Measurements from ENCODE around the gene PLPP3.

The PLPP3 gene

DNA sequence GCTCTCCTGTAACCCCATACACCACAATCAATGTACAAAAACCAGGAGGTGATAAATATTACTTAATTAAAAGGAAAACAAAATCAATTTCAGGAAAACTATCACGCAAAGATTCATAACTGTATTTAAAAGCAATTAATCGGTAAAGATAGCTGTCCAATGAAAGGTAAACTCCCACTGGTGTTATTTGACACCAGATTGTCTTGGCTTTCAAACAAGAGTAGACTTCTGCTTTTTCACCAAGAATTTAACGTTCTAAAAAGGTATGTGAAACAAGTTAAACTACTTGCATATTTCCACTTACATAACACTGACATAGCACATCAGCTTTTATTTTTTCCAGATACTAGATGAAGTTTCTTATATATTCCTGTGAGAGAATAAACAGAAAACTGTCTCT lies 3.5 kb downstream of the PLPP3 start:
- DNase-seq: no peak

DNA sequence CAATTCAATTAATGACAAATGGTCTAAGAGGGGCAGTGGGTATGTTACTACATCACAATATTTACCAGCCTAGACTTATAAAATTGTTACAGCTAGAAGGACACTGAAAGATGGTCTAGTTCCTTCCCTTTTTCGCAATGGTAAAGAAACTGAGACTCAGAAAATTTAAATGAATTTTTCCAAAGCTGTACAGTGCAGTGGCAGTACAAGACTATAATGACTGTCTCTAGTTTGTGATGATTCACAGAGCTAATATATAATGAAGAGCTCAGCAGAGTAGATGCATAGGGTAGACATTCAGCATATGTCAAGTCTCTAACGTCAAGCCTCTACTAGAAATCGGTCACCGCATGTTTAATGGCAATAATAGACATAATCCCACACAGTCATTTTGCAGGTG lies 4.6 kb downstream of the PLPP3 start:
- DNase-seq: no peak

DNA sequence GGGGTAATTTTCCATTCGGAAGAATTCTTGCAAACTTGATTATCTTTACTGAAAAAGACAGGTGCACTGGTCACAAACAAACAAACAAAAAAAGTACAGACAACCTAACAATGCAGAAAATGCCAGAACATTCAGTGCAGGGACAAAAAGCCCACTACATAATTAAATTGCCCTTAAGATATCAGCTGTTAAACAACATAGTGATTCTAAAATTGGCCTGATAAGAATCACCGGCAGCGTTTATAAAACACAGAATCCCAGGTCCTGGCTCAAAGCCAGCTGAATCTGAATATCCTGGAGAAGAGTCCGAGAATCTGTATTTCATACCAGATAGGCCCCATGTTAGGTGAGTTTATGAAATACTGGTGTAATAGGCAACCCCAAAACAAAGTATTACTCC lies 6.1 kb downstream of the PLPP3 start:
- no peak for DNase-seq

DNA sequence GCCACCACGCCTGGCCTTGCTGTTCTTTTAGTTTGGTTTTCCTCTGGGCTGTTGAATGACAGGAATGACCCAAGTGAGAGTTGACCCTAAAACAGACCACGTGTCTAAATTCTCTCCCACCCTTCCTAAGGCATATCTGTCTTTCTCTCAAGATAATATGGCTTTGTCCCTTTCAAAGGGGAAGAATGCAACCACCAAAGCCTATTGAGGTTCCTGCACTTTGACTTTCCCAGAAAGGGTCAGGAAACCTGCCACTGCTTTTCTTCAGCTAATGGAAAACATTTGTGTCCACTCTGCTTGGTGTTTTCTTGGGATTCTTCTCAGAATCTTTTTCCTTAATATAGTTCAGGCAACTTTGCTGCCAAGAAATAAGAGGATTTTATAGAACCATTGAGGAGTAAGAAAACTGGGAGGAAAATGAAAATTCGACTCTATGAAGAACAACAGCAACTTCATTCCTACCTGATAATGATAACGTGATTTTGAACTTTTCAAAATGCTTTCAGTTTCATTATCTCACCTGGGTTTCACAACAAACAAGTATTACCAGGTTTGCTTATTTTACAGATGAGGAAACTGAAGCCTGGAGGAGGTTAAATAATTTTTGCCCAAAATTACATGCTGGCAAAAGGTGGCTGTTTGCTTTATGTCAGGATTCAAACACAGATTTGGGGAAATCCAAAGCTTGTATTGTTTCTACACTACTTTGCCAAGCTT lies 6.9 kb downstream of the PLPP3 start:
- DNase-seq: no peak

DNA sequence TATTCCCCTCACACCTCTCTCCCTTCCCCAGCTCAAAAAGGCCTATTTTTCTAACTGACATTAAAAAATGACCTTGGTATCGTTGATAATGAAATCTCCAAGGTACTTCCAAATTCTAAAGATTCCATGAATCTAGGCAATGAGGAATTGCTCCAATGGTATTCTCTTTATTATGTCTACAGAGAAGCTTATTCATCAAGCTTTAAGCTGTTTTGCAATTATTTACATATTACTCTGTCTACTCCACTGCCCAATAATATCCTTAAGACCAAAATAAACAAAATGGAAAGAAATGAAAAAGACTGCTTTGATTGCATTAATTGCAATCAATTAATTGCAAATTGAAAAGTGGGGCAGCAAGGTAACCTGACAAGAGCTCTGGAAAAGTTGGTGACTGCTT lies 7.9 kb downstream of the PLPP3 start:
- no peak for DNase-seq

DNA sequence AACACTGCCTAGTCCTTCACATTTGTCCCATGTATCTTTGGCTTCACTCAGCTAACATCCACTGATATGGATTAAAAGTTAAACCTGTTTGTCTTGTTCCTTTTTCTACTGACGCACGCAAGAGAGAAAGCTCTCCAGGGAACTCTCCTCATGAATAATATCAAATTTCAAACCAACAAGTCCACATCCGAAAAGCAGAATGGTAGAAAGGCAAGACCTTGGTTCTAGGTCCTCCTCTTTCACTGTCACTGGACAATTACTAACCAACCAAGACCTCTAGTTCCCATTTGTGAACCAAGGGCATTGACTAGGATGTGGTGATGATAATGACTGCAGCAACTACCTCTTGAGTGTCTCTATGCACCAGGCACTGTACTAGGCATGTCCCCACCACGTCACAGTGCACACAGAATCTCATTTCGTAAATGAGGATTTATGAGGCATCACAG lies 8.4 kb downstream of the PLPP3 start:
- DNase-seq: no peak

DNA sequence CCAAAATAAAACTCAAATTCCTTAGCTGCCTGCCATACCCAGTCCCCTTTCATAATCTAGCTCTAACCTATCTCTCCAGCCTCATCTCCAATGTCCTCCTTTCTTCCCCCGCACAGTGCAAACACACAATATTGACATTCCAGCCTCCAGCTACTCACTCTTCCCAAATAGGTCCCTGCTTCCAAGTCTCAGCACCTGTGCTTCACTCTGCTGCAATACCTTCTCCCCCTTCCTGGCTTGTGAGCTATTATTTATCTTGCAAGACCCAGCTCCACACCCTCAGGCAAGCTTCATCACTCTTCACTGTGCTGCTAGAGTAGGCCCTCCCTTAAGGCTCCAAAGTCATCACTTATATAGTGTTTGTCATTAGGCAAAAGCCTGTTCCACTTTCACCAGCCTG lies 9.7 kb downstream of the PLPP3 start:
- DNase-seq: no peak

DNA sequence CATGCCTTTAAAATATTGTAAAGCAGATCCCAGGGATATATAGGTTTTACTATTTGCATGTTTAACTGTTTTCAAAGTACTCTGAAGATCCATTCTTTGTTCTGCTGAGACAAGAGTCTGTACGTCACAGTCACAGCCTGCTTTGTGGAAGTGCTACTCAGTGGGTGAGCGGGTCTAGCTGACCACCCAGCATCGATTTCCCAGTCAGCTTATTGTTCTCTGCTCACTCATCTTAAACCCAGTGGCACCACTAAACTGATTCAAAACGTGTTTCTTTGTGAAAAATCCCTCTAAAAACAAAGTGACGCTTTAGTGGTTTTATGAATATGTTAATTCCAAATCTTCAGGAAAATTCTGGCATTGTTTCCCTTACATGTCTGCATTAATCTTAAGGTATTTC lies 12.4 kb downstream of the PLPP3 start:
- no peak for DNase-seq

DNA sequence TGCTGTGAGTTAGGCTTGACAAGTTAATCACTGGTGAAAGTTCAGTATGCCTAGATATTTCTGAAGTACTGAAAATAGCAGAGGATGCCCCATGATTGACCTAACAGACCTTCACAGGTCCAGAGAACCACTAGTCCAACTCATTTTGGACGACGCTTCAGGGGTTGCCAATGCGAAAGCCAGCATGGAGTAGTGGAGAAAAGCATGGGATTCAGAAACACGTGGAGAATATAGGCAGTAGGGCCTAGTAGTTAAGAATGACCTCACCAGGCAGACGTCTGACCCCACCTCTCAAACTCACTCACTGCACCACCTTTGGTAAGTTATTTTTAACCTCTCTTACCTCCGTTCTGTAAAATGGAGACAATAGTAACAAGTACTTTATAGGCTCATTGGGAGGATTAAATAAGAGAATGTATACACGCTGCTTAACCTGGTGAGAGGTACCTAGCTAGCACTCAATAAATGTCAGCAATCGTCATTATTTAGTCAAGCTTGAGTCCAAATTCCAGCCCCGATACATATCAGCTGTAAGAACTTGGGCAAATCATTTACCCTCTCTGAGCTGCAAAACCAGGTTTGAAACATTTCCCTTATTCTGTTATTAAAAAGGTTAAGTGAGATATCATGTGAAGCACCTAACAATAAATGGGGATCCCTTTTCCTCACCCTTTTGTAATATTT lies 13.2 kb downstream of the PLPP3 start:
- no peak for DNase-seq

DNA sequence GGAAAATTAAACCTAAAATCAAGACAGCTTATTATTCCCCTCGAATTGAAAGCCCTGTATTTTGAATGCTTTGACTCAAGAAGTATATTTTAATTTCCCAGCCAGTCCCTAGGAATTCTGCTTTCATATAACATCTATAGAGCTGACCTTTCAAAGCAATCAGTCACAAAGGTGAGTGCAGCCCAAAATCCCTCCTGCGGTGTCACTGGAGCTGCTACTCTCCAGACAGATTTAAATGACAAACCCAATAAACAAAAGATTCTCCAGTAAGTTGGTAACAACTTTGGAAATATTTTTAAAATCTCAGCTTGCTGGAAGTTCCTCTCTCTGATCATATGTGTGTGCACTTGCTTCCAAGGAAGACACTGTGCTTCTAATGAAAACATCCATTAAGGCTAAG lies 14.7 kb downstream of the PLPP3 start:
- no peak for DNase-seq

DNA sequence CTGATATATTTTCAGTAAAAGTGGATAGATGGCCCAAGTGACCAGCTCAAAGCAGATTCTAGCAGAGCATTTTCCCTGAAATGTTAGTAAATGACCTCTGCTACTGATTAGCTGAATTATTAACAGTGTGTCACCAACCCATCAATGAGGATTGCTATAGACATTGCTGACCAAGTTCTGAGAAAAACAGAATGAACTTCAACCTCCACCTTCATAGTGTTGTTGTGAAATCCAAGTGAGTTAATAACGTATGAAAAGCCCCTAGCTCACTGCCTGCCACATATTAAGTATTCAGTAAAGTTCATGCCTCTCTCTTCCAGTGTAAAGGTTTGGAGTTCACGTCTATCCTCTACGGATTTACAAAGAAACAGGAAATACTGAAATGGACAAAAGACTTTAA lies 15.8 kb downstream of the PLPP3 start:
- DNase-seq: no peak

DNA sequence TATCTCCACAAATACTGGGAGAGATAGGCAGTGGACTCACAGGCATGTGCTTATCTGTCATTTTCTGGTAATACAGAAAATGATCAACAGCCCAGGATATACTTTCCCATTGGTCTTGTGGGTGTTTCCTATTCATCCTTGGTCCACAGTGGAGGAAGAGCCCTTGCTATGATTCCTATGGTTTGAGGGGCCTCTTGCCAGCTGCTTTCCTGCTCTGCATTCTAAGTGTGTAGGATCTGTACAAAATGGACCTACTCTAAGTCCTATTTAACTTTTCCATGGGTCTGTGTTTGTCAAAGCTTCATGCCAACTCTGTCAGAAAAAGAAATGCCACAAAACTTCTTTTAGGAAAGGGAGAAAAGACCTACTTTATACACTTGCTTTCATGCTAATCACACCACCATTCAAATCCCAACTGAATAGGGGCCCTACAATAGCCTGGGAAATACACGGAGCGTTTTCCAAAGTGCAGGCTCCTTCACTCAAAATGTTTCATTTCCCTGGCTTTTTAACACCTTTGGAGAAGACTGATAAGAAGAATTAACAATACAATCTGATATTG lies 16.4 kb downstream of the PLPP3 start:
- DNase-seq: no peak

DNA sequence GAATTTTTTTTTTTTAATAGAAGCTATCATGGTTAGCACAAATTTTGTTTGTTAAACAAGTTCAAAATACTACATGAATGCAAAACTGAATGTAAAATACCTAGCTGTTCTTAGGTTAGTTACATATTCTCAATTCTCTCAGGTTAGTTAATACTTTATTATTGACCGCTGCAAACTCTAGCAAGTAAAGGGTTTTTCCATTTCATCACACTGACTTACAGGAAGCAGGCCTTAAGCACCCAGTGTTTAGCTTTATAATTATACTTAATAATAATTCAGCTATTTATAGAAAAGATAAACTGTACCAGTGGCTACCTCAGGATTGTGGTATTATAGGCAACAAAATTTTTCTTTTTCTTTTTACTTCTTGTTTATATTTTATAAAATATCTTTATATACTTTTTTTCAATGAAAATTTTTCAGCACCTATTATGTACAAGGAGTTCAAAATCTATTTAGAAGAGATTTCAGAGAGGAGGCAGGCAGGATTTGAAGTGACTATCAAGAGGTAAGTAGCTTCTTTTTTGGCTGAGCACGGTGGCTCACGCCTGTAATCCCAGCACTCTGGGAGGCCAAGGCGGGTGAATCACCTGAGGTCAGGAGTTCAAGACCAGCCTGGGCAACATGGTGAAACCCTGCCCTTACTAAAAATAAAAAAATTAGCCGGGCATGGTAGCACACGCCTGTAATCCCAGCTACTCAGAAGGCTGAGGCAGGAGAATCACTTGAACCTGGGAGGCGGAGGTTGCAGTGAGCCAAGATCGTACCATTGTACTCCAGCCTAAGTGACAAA lies 17.9 kb downstream of the PLPP3 start:
- DNase-seq: no peak

DNA sequence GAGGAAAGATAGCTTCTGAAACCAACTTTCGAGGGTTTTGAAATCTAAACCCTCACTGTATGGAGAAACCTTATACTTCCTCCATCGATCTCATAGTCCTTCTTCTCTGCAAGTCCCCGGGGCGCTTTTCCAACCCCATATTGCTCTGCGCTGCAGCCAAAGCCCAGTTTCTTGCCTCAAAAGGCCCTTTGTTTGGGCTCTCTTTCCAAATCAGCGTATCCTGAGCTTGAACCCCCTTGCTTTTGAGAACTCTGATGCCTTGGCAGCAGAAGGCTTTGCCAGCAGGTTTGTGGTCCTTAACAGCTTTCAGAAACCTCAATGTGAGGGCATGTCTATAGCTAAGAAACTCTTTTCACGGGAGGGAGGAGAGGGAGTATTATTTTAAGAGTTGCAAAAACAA lies 21.6 kb downstream of the PLPP3 start:
- DNase-seq: no peak

DNA sequence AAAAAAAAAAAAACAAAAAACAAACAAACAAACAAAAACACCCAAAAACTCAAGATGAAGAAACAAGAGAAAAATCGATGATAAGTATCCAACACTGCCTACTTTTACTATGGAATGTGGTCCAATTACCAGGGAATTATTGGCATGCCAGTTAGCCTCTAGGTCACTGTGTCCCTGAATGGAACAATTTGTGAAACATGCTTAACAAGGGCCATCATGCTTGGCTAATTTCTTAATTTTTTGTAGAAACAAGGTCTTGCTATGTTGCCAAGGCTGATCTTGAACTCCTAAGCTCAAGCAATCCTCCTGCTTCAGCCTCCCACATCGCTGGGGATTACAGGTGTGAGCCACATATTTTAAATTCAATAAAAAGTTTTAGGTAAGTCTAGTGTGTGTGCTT lies 23.9 kb downstream of the PLPP3 start:
- DNase-seq: no peak

DNA sequence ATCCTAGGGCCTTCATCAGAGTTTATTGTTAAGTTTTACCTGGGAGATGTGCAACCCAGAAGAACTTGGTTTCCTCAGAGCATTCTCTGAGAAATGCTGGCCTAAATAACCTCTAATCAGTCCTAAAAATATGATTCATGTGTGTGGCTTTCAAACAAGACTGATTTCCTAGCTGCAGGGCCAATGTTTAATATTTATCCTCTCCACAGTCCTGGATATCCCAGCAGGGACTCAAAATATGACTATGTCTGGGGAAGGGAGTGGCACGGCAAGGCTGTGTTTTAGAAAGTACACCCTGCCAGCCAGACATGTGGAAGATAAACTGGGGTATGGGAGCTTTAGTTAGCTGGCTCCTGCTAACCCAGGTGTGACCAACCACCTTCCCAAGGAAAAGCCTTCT lies 26.3 kb downstream of the PLPP3 start:
- DNase-seq: no peak

DNA sequence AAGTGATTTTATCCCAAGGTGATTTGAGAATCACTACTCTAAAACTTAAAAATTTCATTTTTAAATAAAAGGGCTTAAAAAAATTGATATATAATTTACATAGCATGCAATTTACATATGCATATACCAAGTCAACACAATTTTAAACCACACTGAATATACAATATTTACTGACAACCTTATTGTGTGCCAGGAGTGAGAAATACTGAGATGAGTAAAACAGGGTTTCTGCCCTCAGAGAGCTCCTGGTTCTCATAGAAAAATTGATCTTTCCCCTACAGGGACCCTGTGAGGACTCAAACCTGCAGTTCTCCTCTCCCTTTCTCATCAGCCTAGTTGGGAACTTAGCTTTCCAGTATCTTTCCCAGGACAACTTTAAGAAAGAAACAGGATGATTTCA lies 27.0 kb downstream of the PLPP3 start:
- DNase-seq: no peak

DNA sequence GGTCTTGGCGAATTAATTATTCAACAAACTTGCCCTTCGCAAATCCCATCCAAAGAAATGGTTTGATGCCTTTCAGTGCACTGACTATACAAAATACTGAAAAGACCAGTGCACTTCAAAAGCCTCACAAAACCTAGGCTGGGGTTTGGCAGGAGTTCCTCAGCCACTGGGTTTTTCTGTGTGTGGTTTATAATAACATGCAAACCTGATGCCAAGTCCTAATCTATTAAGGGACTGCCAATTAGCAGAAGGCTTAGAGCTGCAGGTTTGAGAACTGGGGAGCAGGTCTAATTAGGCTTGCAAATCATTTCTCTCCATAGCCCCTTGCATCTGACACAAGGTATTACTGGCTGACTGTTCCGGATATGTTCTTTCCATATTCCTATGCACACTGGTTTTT lies 27.7 kb downstream of the PLPP3 start:
- DNase-seq: no peak

DNA sequence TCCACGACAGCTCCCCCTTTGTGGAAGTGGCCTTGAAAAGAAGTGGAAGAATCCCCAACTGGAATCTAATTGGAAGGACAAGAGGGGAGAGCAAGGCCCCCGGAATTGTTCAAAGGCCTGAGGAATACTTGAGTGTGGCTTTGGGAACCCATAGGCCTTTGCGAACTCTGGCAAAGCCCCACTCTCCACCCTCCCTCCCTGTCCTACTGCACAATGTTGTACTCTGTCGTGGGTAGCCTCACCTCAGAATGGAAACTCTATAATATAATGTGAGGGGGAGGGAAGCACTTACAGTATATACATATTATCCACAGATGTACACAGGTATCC lies 28.5 kb downstream of the PLPP3 start:
- DNase-seq: no peak

DNA sequence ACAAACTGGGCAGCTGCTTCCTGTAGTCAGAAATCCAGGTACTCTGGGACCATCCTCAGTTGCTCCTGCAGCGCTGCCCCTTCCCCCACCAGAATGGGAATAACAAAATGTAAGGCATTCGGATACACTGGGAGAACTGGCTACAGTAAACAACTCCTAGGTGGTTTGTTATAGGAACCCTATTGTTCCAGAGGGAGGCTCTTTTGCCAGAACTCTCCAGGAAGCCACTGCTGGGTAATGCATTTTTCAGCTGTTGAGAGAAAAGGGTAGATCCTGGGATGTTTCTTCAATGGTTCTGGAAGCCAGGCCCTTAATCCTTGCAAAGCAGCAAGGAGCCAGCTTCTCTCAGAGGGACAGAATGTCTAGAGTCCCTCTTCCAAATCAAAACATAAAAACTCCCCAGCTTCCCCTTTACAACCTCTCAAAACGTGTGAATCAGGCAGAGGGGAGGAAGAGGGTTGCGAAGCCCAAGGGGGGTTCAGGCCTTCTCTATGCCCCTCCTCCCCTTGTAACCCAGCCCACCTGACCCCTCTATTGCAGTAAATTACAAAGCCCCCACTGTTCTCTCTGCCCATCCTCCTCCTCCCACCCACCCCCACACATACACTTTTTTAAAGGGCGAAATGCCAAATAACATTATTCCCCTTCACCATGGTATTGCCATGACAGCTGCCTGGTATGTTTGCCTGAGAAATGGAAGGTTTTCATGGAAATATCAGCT lies 29.1 kb downstream of the PLPP3 start:
- no peak for DNase-seq

DNA sequence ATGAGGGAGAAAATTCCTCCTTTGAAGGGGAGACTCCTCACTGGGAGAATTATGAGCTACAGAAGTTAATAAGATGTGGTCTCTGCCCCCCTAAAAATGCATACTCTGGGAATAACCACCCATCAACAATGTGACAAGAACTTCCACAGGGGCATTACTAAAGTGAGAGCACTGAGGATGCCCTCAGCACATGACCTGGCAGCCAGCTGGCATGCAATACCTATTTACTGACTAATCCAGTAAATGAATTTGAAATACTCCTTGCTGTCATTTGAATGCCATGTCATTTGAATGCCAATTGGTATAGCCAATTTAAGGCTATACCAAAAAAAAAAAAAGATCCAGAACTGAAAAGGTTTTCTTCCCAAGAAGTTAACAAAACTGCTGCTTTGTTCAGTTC lies 30.8 kb downstream of the PLPP3 start:
- DNase-seq: no peak

DNA sequence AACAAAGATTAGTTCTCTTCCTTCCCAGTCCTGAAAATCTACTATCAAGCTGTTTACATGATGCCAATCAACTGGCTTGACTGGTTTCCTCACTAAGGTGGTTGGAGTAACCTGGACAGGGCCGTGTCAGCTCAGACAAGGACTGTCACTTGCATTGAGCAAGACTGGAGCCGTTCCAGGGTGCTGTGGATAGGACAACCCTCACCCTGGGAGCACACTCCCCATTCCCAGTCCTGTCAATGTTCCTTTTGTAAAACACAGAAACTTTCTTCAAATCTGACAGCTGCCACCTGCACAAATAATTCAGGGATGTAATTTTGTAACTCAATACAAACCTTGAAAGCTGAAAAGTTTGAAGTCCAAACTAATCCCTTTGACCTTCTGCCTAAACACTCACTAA lies 31.4 kb downstream of the PLPP3 start:
- no peak for DNase-seq

DNA sequence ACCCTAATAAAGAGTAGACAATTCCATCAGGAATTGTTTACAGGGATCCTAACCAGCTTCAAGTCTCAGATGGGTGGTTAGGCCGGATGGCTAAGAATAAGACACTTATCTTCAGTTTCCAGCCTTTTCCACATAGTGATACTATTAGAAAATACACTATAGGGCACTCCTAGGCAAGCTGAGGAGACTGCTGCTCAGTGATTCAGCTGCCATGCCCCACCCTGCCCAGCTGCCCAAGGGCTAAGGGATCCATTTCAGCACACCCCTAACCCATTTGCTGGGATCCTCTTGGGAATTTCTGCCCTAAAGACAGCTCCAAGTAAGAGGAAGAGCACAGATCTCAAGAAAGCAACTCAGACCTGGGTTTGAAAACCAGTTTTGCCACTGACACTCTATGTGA lies 31.9 kb downstream of the PLPP3 start:
- DNase-seq: no peak

Data from central memory CD4-positive, alpha-beta T cell (primary cell).